Measurements from ENCODE around the gene SH2D7. TPM values are rescaled to one million over a fixed set of nuclear protein-coding genes. Genes with fewer than 3 reads are reported as not detected.

The SH2D7 gene
- total RNA-seq, 1 donor from 2014 or later = not detected

DNA sequence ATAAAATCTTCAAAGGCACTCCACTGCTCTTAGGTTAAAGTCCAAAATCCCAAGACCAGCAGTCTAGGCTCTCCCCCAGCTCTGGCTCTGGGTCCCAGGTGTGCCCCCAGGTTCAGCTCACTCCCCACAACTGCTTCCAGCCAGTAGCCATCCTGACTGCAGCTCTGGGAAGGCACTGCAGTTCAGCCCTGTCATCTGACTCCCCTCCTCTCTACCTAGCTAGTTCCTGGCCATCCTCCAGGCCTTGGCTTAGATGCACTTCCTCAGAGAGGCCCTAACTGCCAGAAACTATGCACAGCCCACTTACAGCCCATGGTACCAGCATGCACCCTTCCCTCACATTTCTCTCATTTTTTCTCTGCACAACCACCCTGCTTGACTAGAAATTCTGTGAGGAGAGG is 40.4 kb upstream of the SH2D7 start:
- H3K36me3 ChIP-seq = no peaks in the 10 kb centered on the region
- H3K27me3 ChIP-seq = no peaks in the 10 kb centered on the region
- no peak overlapping the region for H3K9ac ChIP-seq
- no peaks in the 10 kb centered on the region for H3K79me2 ChIP-seq (ENCODE audit: low read depth)
- DNase-seq (ENCODE audit: low spot score) = no peak
- no peak overlapping the region for H2AFZ ChIP-seq (replicated peaks)
- H3K4me1 ChIP-seq = peaks cover 23% of the 10 kb centered on the region
- no peaks in the 10 kb centered on the region for H3K36me3 Mint-ChIP-seq
- H3K4me3 ChIP-seq = no peak overlapping the region
- H3K4me2 ChIP-seq = no peak overlapping the region
- H3K9me3 Mint-ChIP-seq = no peaks in the 10 kb centered on the region
- no peak overlapping the region for H3K27ac Mint-ChIP-seq
- peaks cover 6% of the 10 kb centered on the region for H4K20me1 ChIP-seq (ENCODE audit: low read depth)
- no peaks in the 10 kb centered on the region for H3K27me3 Mint-ChIP-seq (ENCODE audit: insufficient read depth, low read depth)
- no peaks in the 10 kb centered on the region for H3F3A ChIP-seq (ENCODE audit: low read depth)
- H3K27ac ChIP-seq = no peak overlapping the region
- H3K9me3 ChIP-seq (ENCODE audit: low read depth) = no peaks in the 10 kb centered on the region
- H3K4me3 Mint-ChIP-seq = no peak overlapping the region
- H3K4me1 Mint-ChIP-seq = peaks cover 14% of the 10 kb centered on the region
- TF ChIP-seq, protein P1, sequence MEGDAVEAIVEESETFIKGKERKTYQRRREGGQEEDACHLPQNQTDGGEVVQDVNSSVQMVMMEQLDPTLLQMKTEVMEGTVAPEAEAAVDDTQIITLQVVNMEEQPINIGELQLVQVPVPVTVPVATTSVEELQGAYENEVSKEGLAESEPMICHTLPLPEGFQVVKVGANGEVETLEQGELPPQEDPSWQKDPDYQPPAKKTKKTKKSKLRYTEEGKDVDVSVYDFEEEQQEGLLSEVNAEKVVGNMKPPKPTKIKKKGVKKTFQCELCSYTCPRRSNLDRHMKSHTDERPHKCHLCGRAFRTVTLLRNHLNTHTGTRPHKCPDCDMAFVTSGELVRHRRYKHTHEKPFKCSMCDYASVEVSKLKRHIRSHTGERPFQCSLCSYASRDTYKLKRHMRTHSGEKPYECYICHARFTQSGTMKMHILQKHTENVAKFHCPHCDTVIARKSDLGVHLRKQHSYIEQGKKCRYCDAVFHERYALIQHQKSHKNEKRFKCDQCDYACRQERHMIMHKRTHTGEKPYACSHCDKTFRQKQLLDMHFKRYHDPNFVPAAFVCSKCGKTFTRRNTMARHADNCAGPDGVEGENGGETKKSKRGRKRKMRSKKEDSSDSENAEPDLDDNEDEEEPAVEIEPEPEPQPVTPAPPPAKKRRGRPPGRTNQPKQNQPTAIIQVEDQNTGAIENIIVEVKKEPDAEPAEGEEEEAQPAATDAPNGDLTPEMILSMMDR (IDR thresholded peaks at IDR 0.05) = no peak
- TF ChIP-seq EZH2 (IDR thresholded peaks at IDR 0.05) (no peak), EZH2phosphoT487 (IDR thresholded peaks at IDR 0.05) (no peak)

DNA sequence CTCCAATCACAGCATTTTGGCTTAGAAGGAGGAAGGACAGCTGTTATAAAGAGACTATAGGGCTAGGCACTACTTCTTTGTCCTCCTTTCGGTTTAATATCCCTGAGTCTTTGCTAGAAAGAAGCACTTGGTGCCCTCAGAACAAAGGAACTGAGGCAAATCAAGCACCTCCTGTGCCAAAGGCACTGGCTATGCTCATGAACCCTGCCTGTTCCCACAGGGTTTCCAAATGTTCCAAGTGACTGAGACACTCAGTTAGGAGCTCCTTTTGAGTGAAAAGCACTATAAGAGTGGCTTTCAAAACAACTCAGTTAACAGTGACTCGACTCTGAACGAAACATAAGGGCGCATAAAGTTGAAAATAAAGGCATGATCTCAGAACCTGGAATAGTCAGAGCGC is 39.8 kb upstream of the SH2D7 start:
- Histone ChIP-seq H3K27ac (no peak overlapping the region), H3K27me3 (no peaks in the 10 kb centered on the region), H3K4me2 (no peak overlapping the region), H3K9me3 (ENCODE audit: low read depth) (no peaks in the 10 kb centered on the region), H3K4me1 (peaks cover 23% of the 10 kb centered on the region), H3F3A (ENCODE audit: low read depth) (no peaks in the 10 kb centered on the region), H3K79me2 (ENCODE audit: low read depth) (no peaks in the 10 kb centered on the region), H3K9ac (no peak overlapping the region), H4K20me1 (ENCODE audit: low read depth) (peaks cover 6% of the 10 kb centered on the region), H3K4me3 (no peak overlapping the region), H3K36me3 (no peaks in the 10 kb centered on the region), H2AFZ (replicated peaks) (no peak overlapping the region)
- Mint-ChIP-seq H3K4me3 (no peak overlapping the region), H3K27me3 (ENCODE audit: insufficient read depth, low read depth) (no peaks in the 10 kb centered on the region), H3K27ac (no peak overlapping the region), H3K9me3 (no peaks in the 10 kb centered on the region), H3K4me1 (peaks cover 14% of the 10 kb centered on the region), H3K36me3 (no peaks in the 10 kb centered on the region)
- DNase-seq (ENCODE audit: low spot score) = no peak
- TF ChIP-seq EZH2phosphoT487 (IDR thresholded peaks at IDR 0.05) (no peak), EZH2 (IDR thresholded peaks at IDR 0.05) (no peak)
- TF ChIP-seq, protein P1 (IDR thresholded peaks at IDR 0.05) = no peak

DNA sequence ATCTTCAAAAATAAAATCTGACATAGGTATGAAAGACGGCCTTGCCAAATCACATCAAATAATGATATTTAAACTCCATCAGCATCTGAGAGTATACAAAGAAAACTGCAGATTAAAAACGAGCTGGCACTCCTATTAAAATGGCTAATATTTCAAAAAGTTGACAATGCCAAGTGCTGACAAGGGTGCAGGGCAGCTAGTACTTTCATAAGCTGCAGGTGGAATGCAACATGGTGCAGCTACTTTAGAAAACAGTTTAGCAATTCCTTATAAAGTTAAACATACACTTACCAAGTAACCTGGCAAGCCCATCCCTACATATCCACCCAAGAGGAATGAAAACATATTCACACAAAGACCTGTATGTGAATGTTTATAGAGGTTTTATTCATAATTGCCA is 37.8 kb upstream of the SH2D7 start:
- peaks cover 23% of the 10 kb centered on the region for H3K4me1 ChIP-seq
- no peak overlapping the region for H3K4me3 ChIP-seq
- Mint-ChIP-seq H3K9me3 (no peaks in the 10 kb centered on the region), H3K27me3 (ENCODE audit: insufficient read depth, low read depth) (no peaks in the 10 kb centered on the region), H3K36me3 (no peaks in the 10 kb centered on the region), H3K4me3 (no peak overlapping the region), H3K4me1 (peaks cover 17% of the 10 kb centered on the region), H3K27ac (no peak overlapping the region)
- H3K79me2 ChIP-seq (ENCODE audit: low read depth) = no peaks in the 10 kb centered on the region
- no peak overlapping the region for H3K9ac ChIP-seq
- no peaks in the 10 kb centered on the region for H3K27me3 ChIP-seq
- H2AFZ ChIP-seq (replicated peaks) = no peak overlapping the region
- H3K4me2 ChIP-seq = no peak overlapping the region
- TF ChIP-seq, protein P1 (IDR thresholded peaks at IDR 0.05) = no peak
- TF ChIP-seq EZH2phosphoT487 (IDR thresholded peaks at IDR 0.05) (no peak), EZH2 (IDR thresholded peaks at IDR 0.05) (no peak)
- H3K9me3 ChIP-seq (ENCODE audit: low read depth) = no peaks in the 10 kb centered on the region
- no peak for DNase-seq (ENCODE audit: low spot score)
- no peak overlapping the region for H3K27ac ChIP-seq
- H3K36me3 ChIP-seq = no peaks in the 10 kb centered on the region
- H3F3A ChIP-seq (ENCODE audit: low read depth) = no peaks in the 10 kb centered on the region
- peaks cover 6% of the 10 kb centered on the region for H4K20me1 ChIP-seq (ENCODE audit: low read depth)

All from neural progenitor cell (in vitro differentiated cells).